SU-DHL-6 (cell line): ENCODE measurements around the gene GRAMD1B.

Source experiments
- H2AFZ ChIP-seq: fragments of 200-600 bp; sonication (generic); 2 replicates; pipeline ENCODE4 v1.6.1; 2014; ENCODE audit warnings: low read depth, mild to moderate bottlenecking, moderate library complexity, mixed read lengths, antibody characterized with exemption, low read length; ENCODE audit not compliant: severe bottlenecking
- H3F3A ChIP-seq: fragments of 200-600 bp; shearing (Covaris generic); 2 replicates; pipeline ENCODE4 v1.6.0; 2016; ENCODE audit warnings: antibody characterized with exemption, mild to moderate bottlenecking; ENCODE audit not compliant: insufficient read depth
- H3K27ac ChIP-seq: fragments of 200-600 bp; sonication (generic); 2 replicates; pipeline ENCODE4 v1.5.1; 2016; ENCODE audit warnings: low read depth, mild to moderate bottlenecking, low read length, moderate library complexity, mixed read lengths
- H3K27me3 ChIP-seq: fragments of 200-600 bp; sonication (generic), shearing (Covaris generic); 2 replicates; pipeline ENCODE4 v1.6.0; 2014; ENCODE audit warnings: mild to moderate bottlenecking, low read length
- H3K36me3 ChIP-seq: fragments of 200-600 bp; sonication (generic); 2 replicates; pipeline ENCODE4 v1.6.1; 2014; ENCODE audit warnings: mild to moderate bottlenecking, low read length, mixed read lengths
- H3K4me2 ChIP-seq: fragments of 300-600, 200-600 bp; shearing (Covaris generic), sonication (generic); 2 replicates; pipeline ENCODE4 v1.6.0; 2014; ENCODE audit warnings: low read length, low read depth, mild to moderate bottlenecking; ENCODE audit not compliant: poor library complexity, severe bottlenecking
- H3K4me3 ChIP-seq: fragments of 200-600 bp; sonication (generic); 2 replicates; pipeline ENCODE4 v1.5.1; 2014; ENCODE audit warnings: antibody characterized with exemption, low read length, mild to moderate bottlenecking, mixed read lengths; ENCODE audit not compliant: insufficient read depth, poor library complexity, severe bottlenecking
- H3K79me2 ChIP-seq: fragments of 200-600 bp; sonication (generic); 2 replicates; pipeline ENCODE4 v1.6.1; 2014; ENCODE audit warnings: mild to moderate bottlenecking, low read length, moderate library complexity; ENCODE audit not compliant: insufficient read depth
- H3K9ac ChIP-seq: fragments of 200-600 bp; sonication (generic); 2 replicates; pipeline ENCODE4 v1.7.0; 2014; ENCODE audit warnings: mild to moderate bottlenecking, low read length
- H3K9me2 ChIP-seq: fragments of 200-600 bp; sonication (generic); replicated peaks from 2 replicates; pipeline ENCODE4 v1.6.1; 2014; ENCODE audit warnings: low read length; ENCODE audit not compliant: insufficient read depth
- H3K9me3 ChIP-seq: fragments of 200-600 bp; sonication (generic); 2 replicates; pipeline ENCODE4 v1.6.1; 2014; ENCODE audit warnings: low read length, mixed read lengths; ENCODE audit not compliant: insufficient read depth
- H4K20me1 ChIP-seq: fragments of 200-600 bp; sonication (generic); 2 replicates; pipeline ENCODE4 v1.6.1; 2014; ENCODE audit warnings: low read depth, mild to moderate bottlenecking, antibody characterized with exemption, low read length, moderate library complexity, mixed read lengths
- EZH2phosphoT487 ChIP-seq: fragments of 200-600 bp; sonication (generic), shearing (Covaris generic); conservative IDR thresholded peaks from 2 replicates; pipeline ENCODE4 v1.6.1; 2018; ENCODE audit warnings: mild to moderate bottlenecking, antibody characterized with exemption, low read length, moderate library complexity, mixed read lengths
- TF ChIP-seq, protein P1 (sequence below): fragments of 200-600 bp; sonication (generic); IDR thresholded peaks from one replicate; pipeline ENCODE4 v1.5.1; 2017; ENCODE audit warnings: antibody characterized with exemption, mild to moderate bottlenecking, low read length, moderate library complexity; ENCODE audit not compliant: insufficient read depth, poor library complexity, severe bottlenecking

Gene GRAMD1B

GRCh38 chr11:123566852-123567251, 136.8 kb downstream of the GRAMD1B start:
- no peaks in the 10 kb centered on the region for H3K36me3 ChIP-seq
- no peaks in the 10 kb centered on the region for H3K79me2 ChIP-seq
- no peak overlapping the region for H3K4me3 ChIP-seq
- no peaks in the 10 kb centered on the region for H3K9me2 ChIP-seq
- H3F3A ChIP-seq, result no peaks in the 10 kb centered on the region
- no peaks in the 10 kb centered on the region for H3K9me3 ChIP-seq
- no peak overlapping the region for H3K27ac ChIP-seq
- H3K4me2 ChIP-seq, result no peak overlapping the region
- H3K9ac ChIP-seq, result no peak overlapping the region
- H3K27me3 ChIP-seq, result no peaks in the 10 kb centered on the region
- no peak for TF ChIP-seq EZH2phosphoT487
- TF ChIP-seq, protein P1, sequence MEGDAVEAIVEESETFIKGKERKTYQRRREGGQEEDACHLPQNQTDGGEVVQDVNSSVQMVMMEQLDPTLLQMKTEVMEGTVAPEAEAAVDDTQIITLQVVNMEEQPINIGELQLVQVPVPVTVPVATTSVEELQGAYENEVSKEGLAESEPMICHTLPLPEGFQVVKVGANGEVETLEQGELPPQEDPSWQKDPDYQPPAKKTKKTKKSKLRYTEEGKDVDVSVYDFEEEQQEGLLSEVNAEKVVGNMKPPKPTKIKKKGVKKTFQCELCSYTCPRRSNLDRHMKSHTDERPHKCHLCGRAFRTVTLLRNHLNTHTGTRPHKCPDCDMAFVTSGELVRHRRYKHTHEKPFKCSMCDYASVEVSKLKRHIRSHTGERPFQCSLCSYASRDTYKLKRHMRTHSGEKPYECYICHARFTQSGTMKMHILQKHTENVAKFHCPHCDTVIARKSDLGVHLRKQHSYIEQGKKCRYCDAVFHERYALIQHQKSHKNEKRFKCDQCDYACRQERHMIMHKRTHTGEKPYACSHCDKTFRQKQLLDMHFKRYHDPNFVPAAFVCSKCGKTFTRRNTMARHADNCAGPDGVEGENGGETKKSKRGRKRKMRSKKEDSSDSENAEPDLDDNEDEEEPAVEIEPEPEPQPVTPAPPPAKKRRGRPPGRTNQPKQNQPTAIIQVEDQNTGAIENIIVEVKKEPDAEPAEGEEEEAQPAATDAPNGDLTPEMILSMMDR, result no peak
- no peak overlapping the region for H2AFZ ChIP-seq
- H4K20me1 ChIP-seq, result no peaks in the 10 kb centered on the region

DNA sequence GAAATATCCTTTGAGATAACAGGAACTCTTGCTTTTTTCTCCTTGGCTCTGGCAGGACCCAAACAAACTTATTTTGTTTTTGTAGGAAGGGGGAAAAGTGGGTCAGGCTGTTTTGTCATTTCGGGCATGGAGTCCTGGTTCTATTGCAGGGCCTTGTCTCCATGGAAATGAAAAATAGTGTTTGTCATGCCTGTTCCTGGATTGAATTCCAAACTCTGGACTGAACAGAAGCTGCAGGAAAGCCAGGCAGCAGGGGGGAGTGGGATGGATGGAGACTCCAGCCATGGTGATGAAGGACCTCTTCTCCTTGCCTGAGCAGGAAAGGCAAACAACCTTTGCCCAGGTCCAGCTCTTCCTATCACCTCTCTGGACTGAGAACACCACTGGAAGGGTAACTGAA, 137.4 kb downstream of the GRAMD1B start:
- H4K20me1 ChIP-seq, result no peaks in the 10 kb centered on the region
- H3K27ac ChIP-seq, result no peak overlapping the region
- H3K4me2 ChIP-seq, result no peak overlapping the region
- no peak overlapping the region for H3K9ac ChIP-seq
- no peaks in the 10 kb centered on the region for H3F3A ChIP-seq
- no peaks in the 10 kb centered on the region for H3K36me3 ChIP-seq
- no peak for TF ChIP-seq EZH2phosphoT487
- TF ChIP-seq, protein P1, result no peak
- no peak overlapping the region for H2AFZ ChIP-seq
- H3K9me2 ChIP-seq, result no peaks in the 10 kb centered on the region
- H3K27me3 ChIP-seq, result no peaks in the 10 kb centered on the region
- no peaks in the 10 kb centered on the region for H3K9me3 ChIP-seq
- H3K4me3 ChIP-seq, result no peak overlapping the region
- H3K79me2 ChIP-seq, result no peaks in the 10 kb centered on the region

GRCh38 chr11:123568367-123568870, 138.3 kb downstream of the GRAMD1B start:
- Histone ChIP-seq H2AFZ (no peak overlapping the region), H3K9ac (no peak overlapping the region), H3K4me2 (no peak overlapping the region), H3F3A (no peaks in the 10 kb centered on the region), H3K79me2 (no peaks in the 10 kb centered on the region), H3K4me3 (no peak overlapping the region), H3K27ac (no peak overlapping the region), H4K20me1 (no peaks in the 10 kb centered on the region), H3K9me2 (no peaks in the 10 kb centered on the region), H3K36me3 (no peaks in the 10 kb centered on the region), H3K9me3 (no peaks in the 10 kb centered on the region), H3K27me3 (no peaks in the 10 kb centered on the region)
- TF ChIP-seq EZH2phosphoT487, result no peak
- TF ChIP-seq, protein P1, result no peak
